NCI-H226 (cell line): ENCODE results near the gene POLR2J3.
"Not testable (repeated sequence)": the region's sequence is repeated elsewhere in the genome, so short reads cannot be mapped to it uniquely, and the experiment has no call there.

ENCODE experiments used
- DNase-seq: peaks from one replicate; pipeline ENCODE4 v3.0.0-alpha.2; 2015

Gene POLR2J3

GRCh38 chr7:102581722-102582121, 9.3 kb upstream of the POLR2J3 start:
- not testable (repeated sequence) for DNase-seq

GRCh38 chr7:102578486-102578885, 6.1 kb upstream of the POLR2J3 start:
- DNase-seq: not testable (repeated sequence)

DNA sequence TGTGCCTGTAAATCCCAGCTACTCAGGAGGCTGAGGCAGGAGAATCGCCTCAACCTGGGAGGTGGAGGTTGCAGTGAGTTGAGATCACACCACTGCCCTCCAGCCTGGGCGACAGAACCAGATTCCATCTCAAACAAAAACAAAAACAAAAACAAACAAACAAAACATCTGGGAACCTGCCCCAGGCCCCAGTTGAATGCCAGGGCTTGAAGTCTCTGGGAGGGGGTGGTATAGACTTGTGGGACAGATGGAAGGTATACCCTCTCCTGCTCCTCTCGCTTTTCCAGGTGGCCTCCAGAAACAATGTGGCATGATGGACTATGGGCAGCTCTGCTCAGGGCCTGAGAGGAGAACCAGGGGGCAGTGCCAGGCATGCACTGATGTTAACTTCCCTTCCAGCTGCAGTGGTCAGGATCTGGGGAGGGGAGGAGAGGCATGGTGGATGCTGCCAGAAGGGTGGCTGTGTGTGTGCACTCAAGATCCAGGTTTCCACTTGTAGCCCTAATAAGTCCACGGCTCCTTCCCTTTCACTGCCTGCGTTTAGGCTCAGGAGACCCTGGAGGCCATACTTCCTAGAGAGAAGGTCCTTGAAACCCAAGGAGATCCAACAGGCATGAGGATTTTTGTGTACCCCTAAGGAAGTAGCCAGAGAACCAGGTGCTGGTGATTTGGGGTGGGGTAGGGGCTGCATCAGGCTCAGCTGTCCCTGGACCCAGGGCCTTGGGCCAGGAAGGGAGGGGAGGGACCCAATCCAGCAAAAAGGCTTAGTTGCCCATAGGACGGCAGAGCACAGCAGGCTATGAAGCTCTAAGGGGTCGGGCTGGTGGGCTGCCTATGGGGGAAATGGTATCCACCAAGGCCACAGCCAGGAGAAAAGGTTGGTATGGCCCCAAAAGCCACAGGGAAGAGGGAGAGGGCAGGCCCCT, 5.2 kb upstream of the POLR2J3 start:
- not testable (repeated sequence) for DNase-seq

DNA sequence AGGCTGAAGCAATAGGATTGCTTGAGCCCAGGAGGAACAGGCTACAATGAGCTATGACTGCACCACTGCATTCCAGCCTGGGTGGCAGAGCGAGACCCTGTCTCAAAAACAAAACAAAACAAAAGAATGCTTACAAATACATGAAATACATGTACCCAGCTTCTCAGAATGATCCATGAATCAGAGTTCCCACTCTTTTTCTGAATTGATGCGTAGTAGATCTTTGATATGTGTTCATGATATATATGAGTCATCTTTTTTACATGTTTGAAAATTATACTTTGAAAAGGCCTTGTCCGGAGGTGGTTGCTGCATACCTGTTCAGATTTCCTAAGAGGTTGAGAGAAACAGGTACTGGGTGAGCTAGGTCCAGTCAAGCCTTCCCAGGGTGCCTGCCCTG, 4.0 kb upstream of the POLR2J3 start:
- DNase-seq: not testable (repeated sequence)

DNA sequence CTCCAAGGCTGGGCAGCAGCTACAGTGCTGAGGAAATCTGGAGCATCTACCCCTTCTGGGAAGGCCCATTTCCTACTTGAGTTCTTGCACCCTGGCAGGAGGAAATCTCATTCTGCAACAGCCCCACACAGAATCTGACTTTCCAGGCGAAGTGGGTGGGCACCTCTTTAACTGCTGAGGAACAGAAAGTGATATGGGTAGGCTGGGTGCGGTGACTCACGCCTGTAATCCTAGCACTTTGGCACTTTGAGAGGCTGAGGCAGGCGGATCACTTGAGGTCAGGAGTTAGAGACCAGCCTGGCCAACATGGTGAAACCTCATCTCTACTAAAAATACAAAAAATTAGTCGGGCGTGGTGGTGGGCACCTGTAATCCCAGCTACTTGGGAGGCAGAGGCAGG, 2.2 kb upstream of the POLR2J3 start:
- not testable (repeated sequence) for DNase-seq

DNA sequence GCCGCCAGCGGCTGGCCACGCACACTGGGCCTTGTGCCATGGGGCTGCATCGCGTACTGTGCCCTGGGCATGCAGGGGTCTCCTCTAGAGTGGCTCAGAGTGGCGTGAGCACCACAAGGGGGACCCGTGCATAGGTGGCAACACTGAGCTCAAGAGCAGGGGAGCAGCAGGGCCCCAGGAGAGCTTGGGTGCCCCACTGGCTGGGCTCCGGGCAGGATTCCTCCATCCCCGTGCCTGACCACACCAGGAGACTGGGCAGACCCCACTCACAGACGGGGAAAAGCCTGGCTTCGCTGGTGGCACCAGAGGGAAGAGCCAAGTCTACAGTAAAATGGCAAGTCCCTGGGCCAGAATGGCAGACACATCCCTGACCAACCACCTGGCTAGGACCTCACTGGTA, 3.8 kb downstream of the POLR2J3 start:
- DNase-seq: not testable (repeated sequence)

DNA sequence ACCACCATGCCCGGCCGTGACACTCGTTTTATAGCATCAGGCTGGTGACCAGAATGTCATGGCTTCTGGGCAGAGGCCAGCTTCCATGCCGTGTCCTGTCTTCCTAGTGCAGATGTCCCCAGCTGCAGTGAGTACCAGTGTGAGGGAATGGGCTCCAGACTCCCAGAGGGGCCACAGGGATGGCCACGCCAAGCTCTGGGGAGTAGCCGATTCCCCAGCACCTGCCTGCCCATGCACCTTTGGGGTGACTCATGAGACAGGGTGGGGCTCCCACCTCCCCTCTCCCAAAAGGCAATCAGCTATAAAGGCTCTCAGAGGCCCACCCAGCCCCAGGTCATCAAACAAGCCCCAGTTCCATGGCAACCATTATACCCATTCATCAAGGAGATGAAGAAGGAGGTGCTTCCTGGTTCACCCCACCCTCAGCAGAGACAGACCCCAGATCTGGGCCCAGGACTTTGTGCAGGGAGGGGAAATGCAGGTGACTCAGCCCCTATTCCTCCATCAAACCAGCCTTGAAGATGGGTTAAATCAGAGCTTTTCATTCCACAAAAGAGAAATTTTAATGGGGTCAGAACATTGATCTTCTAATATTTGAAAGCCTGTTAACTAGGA, 21.5 kb downstream of the POLR2J3 start, which contains the start of gene SPDYE2:
Gene SPDYE2 (plus strand): TSS at position 419 of the 615 bp plus-strand sequence. CDS start 2,030 bp downstream, outside the sequence.
- DNase-seq: not testable (repeated sequence)

DNA sequence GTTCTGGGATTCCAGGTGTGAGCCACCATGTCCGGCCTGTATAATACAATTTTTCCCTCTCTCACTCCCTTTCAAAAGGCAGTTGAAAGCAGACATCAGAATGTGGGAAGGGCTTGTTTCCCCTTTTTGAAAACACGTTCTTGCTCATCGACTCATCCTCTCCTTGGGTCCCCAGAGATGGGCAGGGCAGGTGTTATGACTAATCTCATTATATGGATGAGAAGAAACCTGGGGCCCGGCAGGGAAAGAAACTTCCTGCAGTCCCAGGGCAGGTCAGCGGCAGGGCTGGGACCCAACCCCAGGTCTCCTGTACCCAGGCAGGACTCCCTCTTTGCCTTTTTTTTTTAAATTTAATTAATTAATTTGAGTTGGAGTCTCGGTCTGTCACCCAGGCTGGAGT, 26.0 kb downstream of the POLR2J3 start:
- DNase-seq: not testable (repeated sequence)

DNA sequence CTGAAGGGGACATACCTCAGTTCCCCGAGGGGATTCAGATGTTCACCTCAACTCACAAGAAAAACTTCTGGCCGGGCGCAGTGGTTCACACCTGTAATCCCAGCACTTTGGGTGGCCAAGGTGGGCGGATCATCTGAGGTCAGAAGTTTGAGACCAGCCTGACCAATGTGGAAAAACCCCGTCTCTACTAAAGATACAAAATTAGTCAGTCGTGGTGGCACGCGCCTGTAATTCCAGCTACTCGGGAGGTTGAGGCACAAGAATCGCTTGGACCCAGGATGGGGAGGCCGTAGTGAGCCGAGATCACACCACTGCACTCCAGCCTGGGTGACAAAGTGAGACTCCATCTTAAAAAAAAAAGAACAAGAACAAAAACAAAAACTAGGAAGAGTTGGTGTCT, 27.1 kb downstream of the POLR2J3 start:
- not testable (repeated sequence) for DNase-seq

DNA sequence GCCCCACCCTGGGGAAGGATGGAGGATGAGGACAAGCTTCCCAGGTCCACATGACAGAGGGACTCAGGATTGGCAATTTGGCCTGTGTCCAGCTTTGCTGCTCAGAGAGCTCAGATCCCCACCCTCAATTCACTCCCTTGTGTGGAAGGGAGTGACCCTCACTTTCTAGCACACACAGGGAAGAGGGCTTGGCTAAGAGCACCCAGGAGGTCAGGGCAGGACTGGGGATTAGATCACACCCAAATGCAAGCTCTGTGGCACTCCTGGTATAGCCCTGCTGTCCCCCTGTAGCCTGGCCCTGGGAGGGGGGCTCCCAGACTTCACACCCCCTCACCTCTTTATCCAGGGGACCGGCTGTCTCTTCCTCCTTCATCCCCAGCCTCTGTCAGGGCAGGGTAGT, 28.0 kb downstream of the POLR2J3 start:
- DNase-seq: not testable (repeated sequence)

DNA sequence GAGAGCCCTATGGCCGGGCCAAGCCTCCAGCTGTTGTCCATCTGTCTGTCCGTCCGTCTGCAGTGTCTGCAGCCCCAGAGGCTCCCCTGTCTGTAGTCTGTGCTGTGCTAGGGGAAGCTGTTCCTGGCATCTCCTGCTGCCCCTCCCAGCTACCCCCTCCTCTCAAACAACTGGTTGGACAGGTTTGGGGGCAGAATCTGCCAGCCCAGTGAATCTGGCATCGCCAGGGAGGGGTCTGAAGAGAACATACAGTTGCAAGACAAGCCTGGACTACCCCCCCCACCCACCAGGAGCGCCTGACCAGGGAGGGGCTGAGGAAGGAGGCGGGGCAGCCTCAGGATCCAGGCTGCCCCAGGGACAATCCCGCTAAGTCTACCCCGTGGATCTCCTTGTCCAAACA, 28.8 kb downstream of the POLR2J3 start, which contains the start of gene UPK3BL2:
Gene UPK3BL2 (minus strand): TSS at position 101 of the 400 bp plus-strand sequence. CDS start 60 bp downstream, at position 41.
- not testable (repeated sequence) for DNase-seq

DNA sequence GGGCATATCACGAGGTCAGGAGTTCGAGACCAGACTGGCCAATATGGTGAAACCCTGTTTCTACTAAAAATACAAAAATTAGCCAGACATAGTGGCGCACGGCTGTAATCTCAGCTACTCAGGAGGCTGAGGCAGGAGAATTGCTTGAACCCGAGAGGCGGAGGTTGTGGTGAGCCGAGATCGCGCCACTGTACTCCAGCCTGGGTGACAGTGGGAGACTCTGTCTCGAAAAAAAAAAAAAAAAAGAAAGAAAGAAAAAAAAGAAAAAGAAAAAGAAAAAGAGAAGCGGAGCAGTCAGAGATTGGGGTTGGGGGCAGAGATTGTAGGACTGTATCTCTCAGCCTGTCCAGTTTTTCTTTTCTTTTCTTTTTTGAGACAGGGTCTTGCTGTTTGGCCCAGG, 29.6 kb downstream of the POLR2J3 start:
- DNase-seq: not testable (repeated sequence)

- not testable (repeated sequence) for DNase-seq
Measured at GRCh38 chr7:102542083-102542482, 30.3 kb downstream of the POLR2J3 start.

GRCh38 chr7:102540604-102541003, 31.8 kb downstream of the POLR2J3 start:
- DNase-seq: not testable (repeated sequence)

- not testable (repeated sequence) for DNase-seq
Measured at GRCh38 chr7:102535062-102535615, 37.2 kb downstream of the POLR2J3 start.

- not testable (repeated sequence) for DNase-seq
Measured at GRCh38 chr7:102532127-102532526, 40.3 kb downstream of the POLR2J3 start.

DNA sequence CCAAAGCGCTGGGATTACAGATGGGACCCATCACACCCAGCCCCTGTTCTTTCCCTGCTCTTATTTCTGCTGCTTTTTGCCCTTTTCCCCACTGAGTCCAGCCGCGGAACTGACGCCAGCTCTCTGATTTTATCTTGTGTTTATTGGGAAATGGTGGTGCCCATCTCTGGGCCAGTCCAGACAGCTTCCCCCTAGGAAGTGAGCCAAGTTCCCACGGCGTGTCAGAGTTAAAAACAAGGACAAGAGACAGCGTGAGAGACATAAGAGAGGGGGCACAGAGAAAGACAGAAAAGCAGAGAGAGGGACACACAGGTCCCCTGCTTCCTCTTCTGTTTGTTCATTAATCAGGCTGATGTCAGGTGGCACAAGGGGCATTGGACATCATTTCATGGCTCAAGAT, 40.8 kb downstream of the POLR2J3 start:
- not testable (repeated sequence) for DNase-seq

DNA sequence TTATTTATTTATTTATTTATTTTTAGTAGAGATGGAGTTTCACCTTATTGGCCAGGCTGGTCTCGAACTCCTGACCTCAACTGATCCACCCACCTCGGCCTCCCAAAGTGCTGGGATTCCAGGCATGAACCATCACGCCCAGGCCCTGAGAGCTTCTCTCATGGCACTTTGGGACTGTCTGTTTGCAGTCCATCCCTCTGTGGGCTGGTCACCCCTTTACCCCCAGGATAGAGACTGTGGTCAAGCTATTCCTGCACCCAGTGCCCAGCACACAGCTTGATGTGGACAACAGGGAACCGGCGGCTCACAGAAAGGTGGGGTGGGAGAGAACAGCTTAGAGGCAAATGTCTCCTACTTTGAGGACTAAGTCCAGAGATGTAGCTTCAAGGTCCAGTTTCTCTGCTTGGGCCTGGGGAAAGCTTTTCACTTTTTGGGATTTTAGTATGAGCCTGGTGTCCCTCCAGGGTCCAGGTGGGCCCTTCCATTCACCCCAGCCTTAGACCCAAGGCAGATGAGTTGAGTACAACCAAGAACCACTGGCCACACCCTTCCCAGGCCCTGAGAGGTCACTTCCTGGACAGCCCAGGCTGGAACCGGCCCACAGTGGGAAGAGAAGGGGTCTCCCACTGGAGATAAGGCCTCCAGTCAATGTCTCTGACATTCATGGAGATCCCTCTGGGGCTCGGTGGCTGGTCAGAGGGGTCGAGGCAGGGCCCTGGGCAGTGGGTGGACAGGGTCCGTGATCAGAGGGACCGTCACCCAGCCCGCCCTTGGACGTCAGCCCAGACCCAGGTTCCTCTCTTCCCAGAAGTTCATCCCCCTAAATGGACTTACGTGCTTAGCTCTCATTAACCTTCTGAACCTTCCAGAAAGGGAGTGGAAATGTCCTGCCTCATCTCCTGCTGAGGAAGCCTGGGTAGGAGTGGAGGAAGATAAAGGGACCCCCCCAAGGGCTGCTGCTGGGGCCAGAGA, 44.3 kb downstream of the POLR2J3 start:
- not testable (repeated sequence) for DNase-seq

DNA sequence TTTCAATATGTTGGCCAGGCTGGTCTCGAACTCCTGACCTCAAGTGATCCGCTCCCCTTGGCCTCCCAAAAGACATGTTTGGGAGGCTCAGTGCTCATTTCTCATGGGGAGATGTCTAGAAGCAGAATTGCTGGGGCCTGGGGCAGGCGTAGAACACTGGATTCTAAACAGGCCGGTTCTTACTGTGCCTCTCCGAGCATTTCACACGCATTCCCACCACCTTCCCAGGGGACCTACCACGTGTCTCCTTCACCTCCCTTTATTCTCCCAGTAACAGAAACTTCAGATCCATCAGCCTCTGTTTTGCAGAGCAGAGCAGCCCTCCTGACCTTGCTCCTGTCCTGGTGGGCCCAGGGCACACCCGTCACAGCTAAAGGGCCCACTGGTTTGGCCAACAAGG, 45.2 kb downstream of the POLR2J3 start:
- DNase-seq: not testable (repeated sequence)

- not testable (repeated sequence) for DNase-seq
Measured at GRCh38 chr7:102524803-102525202, 47.6 kb downstream of the POLR2J3 start.

GRCh38 chr7:102520797-102521196, 51.6 kb downstream of the POLR2J3 start:
- DNase-seq: not testable (repeated sequence)

- DNase-seq: not testable (repeated sequence)
Measured at GRCh38 chr7:102517550-102518147, 54.7 kb downstream of the POLR2J3 start, which contains the start of gene RASA4B. TSS of gene RASA4B (minus strand) at chr7:102517777. CDS start at chr7:102517710, 67 bp downstream.
